Glomerular endothelial cell (primary cell): ENCODE results near the gene OTUB1. TPM values are rescaled to one million over a fixed set of nuclear protein-coding genes. Genes with fewer than 3 reads are reported as not detected.

Source experiments
- DNase-seq: peaks from one replicate; pipeline ENCODE4 v3.0.0-alpha.2; 2011; ENCODE audit warnings: low read depth, low spot score; ENCODE audit errors: extremely low read depth
- total RNA-seq: library from RNA; depleted of rRNA; stranded (reverse); fragments of >200 nt; gene quantifications from 2 replicates; pipeline ENCODE4 v1.2.3, GENCODE V29; 2015

Gene OTUB1
- total RNA-seq, 1 donor from 2014 or later, result 97.1 TPM

DNA sequence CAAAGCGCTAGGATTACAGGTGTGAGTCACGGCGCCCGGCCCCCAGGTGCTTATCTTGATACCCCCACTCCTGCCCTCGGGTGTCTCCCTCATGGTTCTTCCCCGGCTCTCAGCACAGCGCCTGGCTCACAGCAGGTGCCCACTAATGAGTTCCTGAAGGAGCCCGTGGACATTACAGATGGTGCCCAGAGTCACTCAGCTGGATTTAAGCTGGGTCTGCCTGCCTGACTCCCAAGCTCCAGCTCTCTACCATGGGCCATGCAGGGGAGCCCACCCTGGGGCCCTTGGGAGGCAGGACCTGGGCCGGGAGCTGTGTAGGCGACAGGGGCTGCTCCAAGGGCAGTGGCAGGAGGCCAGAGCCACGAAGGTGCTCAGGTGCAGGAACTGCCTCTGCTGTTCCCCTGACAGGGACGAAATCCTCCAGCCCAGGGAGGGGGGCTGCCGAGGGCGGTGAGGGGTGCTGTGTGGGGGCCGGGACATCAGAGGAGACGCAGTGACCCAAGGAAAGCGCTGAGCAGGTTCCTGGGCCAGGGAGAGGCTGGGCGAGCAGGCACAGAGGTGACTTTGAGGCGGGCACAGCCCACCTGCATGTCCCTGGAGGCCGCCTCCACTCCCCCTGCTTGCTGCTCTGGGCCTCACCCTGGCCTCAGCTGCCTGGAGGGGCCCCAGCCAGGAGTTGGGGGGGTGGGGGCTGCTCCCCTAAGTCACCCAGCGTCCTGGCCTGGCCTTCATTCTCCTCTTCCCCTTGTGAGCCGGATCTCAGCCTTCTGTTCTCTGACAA, 34.9 kb downstream of the OTUB1 start:
- DNase-seq, result no peak

GRCh38 chr11:64021757-64022093, 35.5 kb downstream of the OTUB1 start:
- no peak for DNase-seq

- no peak for DNase-seq
These were observed 36.0 kb downstream of the OTUB1 start for GRCh38 chr11:64022125-64022784.

- DNase-seq, result no peak
These were observed 37.8 kb downstream of the OTUB1 start for GRCh38 chr11:64023712-64024710.

- DNase-seq, result no peak
These were observed 39.0 kb downstream of the OTUB1 start for GRCh38 chr11:64025205-64025604.

GRCh38 chr11:64026575-64027205, 40.5 kb downstream of the OTUB1 start:
- no peak for DNase-seq

- no peak for DNase-seq
These were observed 41.6 kb downstream of the OTUB1 start for GRCh38 chr11:64027651-64028397.

DNA sequence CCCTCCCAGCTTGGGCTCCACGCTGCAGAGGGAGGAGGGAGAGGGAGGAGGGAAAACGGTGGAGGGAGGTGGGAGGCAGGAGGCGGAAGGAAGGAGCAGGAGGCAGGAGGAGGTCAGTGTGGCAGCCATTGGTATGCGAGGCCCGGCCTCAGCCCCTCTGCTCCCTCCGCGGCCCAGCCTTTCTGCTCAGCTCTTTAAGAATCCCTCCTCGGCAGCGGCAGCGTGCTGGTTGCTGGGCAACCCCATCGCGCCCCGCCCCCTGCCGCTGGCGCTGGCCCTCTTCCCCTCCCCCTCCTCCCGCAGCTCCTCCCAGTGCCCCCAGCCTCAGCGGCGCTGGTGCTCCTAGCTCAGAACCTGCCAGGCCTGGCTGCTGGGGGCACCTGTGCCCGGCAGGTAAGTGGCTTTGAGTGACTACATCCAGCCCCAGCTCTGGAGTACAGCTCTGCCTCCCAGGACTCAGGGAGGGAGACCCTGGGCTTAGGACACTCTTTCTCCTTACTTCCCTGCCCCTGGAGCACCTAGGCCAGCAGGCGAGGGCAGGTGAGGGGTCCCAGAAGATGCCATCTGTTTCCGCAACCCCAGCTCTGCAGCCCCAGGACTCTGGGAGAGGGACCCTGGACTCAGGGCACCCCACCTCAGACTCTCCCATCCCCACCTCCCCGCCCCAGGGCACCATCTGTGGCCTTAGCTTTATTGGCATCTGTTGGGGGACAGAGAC, 42.3 kb downstream of the OTUB1 start:
- no peak for DNase-seq

- DNase-seq, result no peak
These were observed 43.5 kb downstream of the OTUB1 start for GRCh38 chr11:64029773-64030172.

- no peak for DNase-seq
These were observed 44.8 kb downstream of the OTUB1 start for GRCh38 chr11:64031001-64031400.

DNA sequence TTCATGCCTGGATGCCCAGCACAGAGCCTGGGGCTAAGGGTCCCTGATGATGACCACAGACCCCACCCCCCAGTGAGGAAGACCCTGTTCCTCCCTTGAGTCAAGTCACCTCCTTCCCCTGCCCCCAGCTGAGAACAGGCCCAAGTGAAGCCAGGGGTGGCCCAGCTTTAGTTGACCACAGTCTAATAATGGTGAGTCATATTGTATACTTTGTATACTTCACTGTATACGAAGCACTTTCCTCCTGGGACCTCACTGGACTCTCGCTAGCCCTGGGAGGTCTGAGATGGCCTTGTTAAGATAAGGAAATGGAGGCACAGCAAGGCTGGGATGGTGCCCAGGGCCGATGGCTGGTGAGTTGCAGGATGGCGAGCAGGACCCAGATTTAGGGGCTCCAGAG, 45.8 kb downstream of the OTUB1 start:
- no peak for DNase-seq

DNA sequence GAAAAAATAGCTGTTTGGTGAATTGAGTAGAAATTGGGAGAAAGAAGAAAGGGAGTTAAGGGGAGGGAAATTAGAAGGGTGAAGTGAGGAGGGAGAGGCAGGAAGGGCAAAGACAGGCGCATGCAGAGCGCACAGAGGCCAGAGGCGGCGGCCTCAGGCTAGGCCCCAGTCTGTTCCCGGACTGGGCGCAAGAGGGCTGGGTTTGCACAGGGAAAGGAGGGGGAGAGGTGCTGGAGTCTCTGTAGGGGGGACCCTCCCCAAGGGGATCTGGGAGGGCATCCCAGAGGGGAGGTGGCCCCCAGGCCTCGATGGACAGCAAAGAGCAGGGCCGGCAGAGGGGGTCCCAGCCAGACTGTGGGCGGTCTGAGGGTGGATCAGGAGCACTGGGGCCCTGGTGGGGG, 48.2 kb downstream of the OTUB1 start:
- no peak for DNase-seq

DNA sequence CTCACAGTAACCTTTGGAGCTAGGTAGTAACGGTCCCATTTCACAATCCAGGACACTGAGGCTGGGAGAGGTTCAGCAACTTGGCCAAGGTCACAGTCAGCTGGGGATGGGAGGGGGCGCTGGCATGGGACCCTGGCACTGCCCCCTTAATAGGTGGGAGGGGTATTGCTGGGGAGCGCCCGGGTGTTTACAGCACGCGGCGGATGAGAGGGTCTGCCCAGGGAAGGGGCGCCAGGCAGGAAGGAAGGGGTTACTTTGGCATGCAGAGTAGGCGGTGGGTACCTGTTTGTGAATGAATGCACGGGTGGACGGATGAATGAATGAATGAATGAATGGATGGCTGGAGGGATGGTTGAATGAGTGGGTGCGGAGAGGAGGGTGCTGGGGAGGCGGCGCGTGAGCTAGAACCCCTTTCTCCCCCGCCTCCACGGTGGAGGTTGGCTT, 48.9 kb downstream of the OTUB1 start:
- no peak for DNase-seq

- DNase-seq, result no peak
These were observed 49.3 kb downstream of the OTUB1 start, which contains the start of gene FLRT1 for GRCh38 chr11:64035576-64035975. TSS of gene FLRT1 (plus strand) at chr11:64035931. CDS start at chr11:64116268, 80,337 bp downstream.

- DNase-seq, result no peak
These were observed 50.1 kb downstream of the OTUB1 start for GRCh38 chr11:64036087-64037026.

- DNase-seq, result no peak
These were observed 50.9 kb downstream of the OTUB1 start for GRCh38 chr11:64037027-64037634.

DNA sequence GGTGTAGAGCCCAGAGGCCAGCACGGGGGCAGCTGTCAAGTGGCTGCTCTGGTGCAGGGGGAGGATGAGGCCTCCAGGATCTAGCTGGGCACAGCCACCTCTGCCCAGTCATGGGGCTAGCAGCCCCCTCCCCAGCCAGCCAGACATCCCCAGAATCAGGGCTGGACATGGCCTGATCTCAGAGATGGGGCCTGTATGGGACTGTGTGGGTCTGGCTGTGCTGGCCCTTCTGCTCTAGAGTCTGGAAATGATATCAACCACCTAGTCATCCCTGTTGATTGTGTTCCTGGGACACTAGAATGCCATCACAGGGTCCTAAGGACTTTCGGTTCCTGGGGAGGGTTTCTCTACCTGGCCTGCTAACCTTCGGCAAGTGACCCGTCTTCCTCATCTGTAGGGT, 52.3 kb downstream of the OTUB1 start:
- DNase-seq, result no peak
